Activated naive CD4-positive, alpha-beta T cell treated with Interleukin-2 at 50 U/mL for 16 hours (primary cell): ENCODE results near the gene L3MBTL4.
"Not testable (repeated sequence)": the region's sequence is repeated elsewhere in the genome, so short reads cannot be mapped to it uniquely, and the experiment has no call there.

Experiments used
- DNase-seq: peaks from one replicate; pipeline ENCODE4 v3.0.0-alpha.2; 2020

Gene L3MBTL4

GRCh38 chr18:6248017-6248416 lies 166.7 kb downstream of the L3MBTL4 start:
- no peak for DNase-seq

- no peak for DNase-seq
These were observed 172.7 kb downstream of the L3MBTL4 start for GRCh38 chr18:6242004-6242403.

GRCh38 chr18:6239716-6240115 lies 175.0 kb downstream of the L3MBTL4 start:
- DNase-seq: no peak

- DNase-seq: no peak
These were observed 178.5 kb downstream of the L3MBTL4 start for GRCh38 chr18:6236258-6236657.

GRCh38 chr18:6222271-6222670 lies 192.4 kb downstream of the L3MBTL4 start:
- DNase-seq: no peak

GRCh38 chr18:6221602-6222014 lies 193.1 kb downstream of the L3MBTL4 start:
- DNase-seq: no peak

GRCh38 chr18:6220129-6220528 lies 194.6 kb downstream of the L3MBTL4 start:
- DNase-seq: no peak

- DNase-seq: no peak
These were observed 195.5 kb downstream of the L3MBTL4 start for GRCh38 chr18:6219116-6219717.

GRCh38 chr18:6215888-6216287 lies 198.8 kb downstream of the L3MBTL4 start:
- no peak for DNase-seq

GRCh38 chr18:6211174-6211504 lies 203.6 kb downstream of the L3MBTL4 start:
- no peak for DNase-seq

- no peak for DNase-seq
These were observed 204.2 kb downstream of the L3MBTL4 start for GRCh38 chr18:6210349-6211173.

- DNase-seq: no peak
These were observed 206.8 kb downstream of the L3MBTL4 start for GRCh38 chr18:6207941-6208340.

GRCh38 chr18:6207116-6207515 lies 207.6 kb downstream of the L3MBTL4 start:
- DNase-seq: no peak

- DNase-seq: no peak
These were observed 209.0 kb downstream of the L3MBTL4 start for GRCh38 chr18:6205706-6206105.

GRCh38 chr18:6204476-6204875 lies 210.2 kb downstream of the L3MBTL4 start:
- no peak for DNase-seq

GRCh38 chr18:6203791-6204190 lies 210.9 kb downstream of the L3MBTL4 start:
- no peak for DNase-seq

- no peak for DNase-seq
These were observed 211.8 kb downstream of the L3MBTL4 start for GRCh38 chr18:6202861-6203260.

GRCh38 chr18:6200204-6200774 lies 214.4 kb downstream of the L3MBTL4 start:
- no peak for DNase-seq

GRCh38 chr18:6199777-6200176 lies 214.9 kb downstream of the L3MBTL4 start:
- no peak for DNase-seq

GRCh38 chr18:6198585-6198984 lies 216.1 kb downstream of the L3MBTL4 start:
- no peak for DNase-seq

- DNase-seq: no peak
These were observed 220.1 kb downstream of the L3MBTL4 start for GRCh38 chr18:6194640-6195039.

GRCh38 chr18:6185782-6186181 lies 228.9 kb downstream of the L3MBTL4 start:
- DNase-seq: not testable (repeated sequence)

- no peak for DNase-seq
These were observed 239.5 kb downstream of the L3MBTL4 start for GRCh38 chr18:6174983-6175745.

- no peak for DNase-seq
These were observed 244.1 kb downstream of the L3MBTL4 start for GRCh38 chr18:6170604-6171003.
